Endothelial cell of umbilical vein (primary cell): Measurements from ENCODE around the gene CYP27C1. TPM values are rescaled to one million over a fixed set of nuclear protein-coding genes. Genes with fewer than 3 reads are reported as not detected.

Experiments
- BruUV-seq: library from RNA; stranded (reverse); fragments of 400-500 nt; replicated peaks from 2 replicates; lab custom pipeline; 2021; lab: Mats Ljungman, UMichigan
- CTCF ChIA-PET: fragments of 300-600, 350-600 bp; sonication (Branson Sonifier 250); formaldehyde crosslinking; loops from one replicate; lab custom pipeline; 2021; ENCODE audit warnings: antibody characterized with exemption, inconsistent platforms; lab: Charles Lee
- POLR2A ChIA-PET: fragments of 300-600, 350-600 bp; sonication (Branson Sonifier 250); formaldehyde crosslinking; loops from one replicate; lab custom pipeline; 2021; ENCODE audit warnings: antibody characterized with exemption, inconsistent platforms; lab: Charles Lee
- DNase-seq: peaks from one replicate; pipeline ENCODE4 v3.0.0-alpha.2; 2011; ENCODE audit warnings: low read depth, low spot score
- FAIRE-seq: peaks from 2 replicates; lab custom pipeline; 2011; peaks lifted over from hg19 to GRCh38; lab: Jason Lieb, UNC
- H2AFZ ChIP-seq: 2 replicates; pipeline ENCODE4 v1.6.0; 2012; ENCODE audit warnings: low read depth, low read length, control low read depth, inconsistent platforms
- H3K27ac ChIP-seq: 2 replicates; pipeline ENCODE4 v1.5.1; 2011; ENCODE audit warnings: low read depth, mild to moderate bottlenecking, control low read depth, low read length, moderate library complexity; ENCODE audit not compliant: insufficient read depth
- H3K27me3 ChIP-seq, 2 experiments: 2 replicates each; pipeline versions ENCODE4 v1.6.0 to v1.6.1; 2011; ENCODE audit warnings: low read length in 2 of 2, mixed read lengths in 1 of 2; ENCODE audit not compliant: control insufficient read depth in 2 of 2, insufficient read depth in 2 of 2
- H3K36me3 ChIP-seq, 2 experiments: 2 replicates in 1 of 2; 3 replicates in 1 of 2; pipeline ENCODE4 v1.5.1; 2011; ENCODE audit warnings: low read length in 2 of 2, mild to moderate bottlenecking in 1 of 2, moderate library complexity in 1 of 2; ENCODE audit not compliant: control insufficient read depth in 2 of 2, insufficient read depth in 2 of 2; ENCODE audit errors: extremely low read depth in 1 of 2
- H3K4me1 ChIP-seq: 3 replicates; pipeline ENCODE4 v1.5.1; 2011; ENCODE audit warnings: mild to moderate bottlenecking, low read length; ENCODE audit not compliant: control insufficient read depth, insufficient read depth; ENCODE audit errors: extremely low read depth
- H3K4me2 ChIP-seq: 2 replicates; pipeline ENCODE4 v1.6.1; 2011; ENCODE audit warnings: low read length, control low read depth, mixed read lengths; ENCODE audit not compliant: insufficient read depth
- H3K4me3 ChIP-seq, 3 experiments: fragments of 200-600 bp in 1 of 3; sonication (generic), shearing (Covaris generic) in 1 of 3; replicated peaks in 1 of 3; 2 replicates each; pipeline ENCODE4 v1.5.1; 2011 to 2016; ENCODE audit warnings: control low read depth in 3 of 3, low read length in 3 of 3, mild to moderate bottlenecking in 2 of 3, inconsistent platforms in 1 of 3, low read depth in 1 of 3, moderate library complexity in 1 of 3; ENCODE audit not compliant: insufficient read depth in 1 of 3
- H3K79me2 ChIP-seq: 2 replicates; pipeline ENCODE4 v1.6.0; 2012; ENCODE audit warnings: low read length, inconsistent platforms; ENCODE audit not compliant: control insufficient read depth, insufficient read depth
- H3K9ac ChIP-seq: replicated peaks from 2 replicates; pipeline ENCODE3; 2011; ENCODE audit warnings: low read length, control low read depth; ENCODE audit not compliant: insufficient read depth; ENCODE audit errors: extremely low read depth
- H3K9me1 ChIP-seq: replicated peaks from 3 replicates; pipeline ENCODE4 v1.6.0; 2011; ENCODE audit warnings: mild to moderate bottlenecking, low read length; ENCODE audit not compliant: control insufficient read depth, insufficient read depth; ENCODE audit errors: extremely low read depth
- H3K9me3 ChIP-seq: replicated peaks from 2 replicates; pipeline ENCODE4 v1.5.1; 2012; ENCODE audit warnings: low read length, inconsistent platforms; ENCODE audit not compliant: control insufficient read depth, insufficient read depth
- H4K20me1 ChIP-seq: replicated peaks from 2 replicates; pipeline ENCODE3; 2011; ENCODE audit warnings: mild to moderate bottlenecking, low read length; ENCODE audit not compliant: control insufficient read depth, insufficient read depth; ENCODE audit errors: extremely low read depth
- EZH2 ChIP-seq: IDR thresholded peaks from 2 replicates; pipeline ENCODE4 v1.6.1; 2012; ENCODE audit warnings: borderline replicate concordance, low read depth, mild to moderate bottlenecking, moderate library complexity, low read length, inconsistent platforms; ENCODE audit not compliant: severe bottlenecking
- FOS ChIP-seq: IDR thresholded peaks from 2 replicates; pipeline ENCODE4 v1.6.1; 2011; ENCODE audit warnings: mild to moderate bottlenecking, low read length, moderate library complexity, borderline replicate concordance; ENCODE audit not compliant: insufficient read depth
- GATA2 ChIP-seq: IDR thresholded peaks from 2 replicates; pipeline ENCODE4 v1.7.0; 2011; ENCODE audit warnings: low read depth, mild to moderate bottlenecking, moderate library complexity, mixed read lengths, low read length; ENCODE audit not compliant: insufficient read length, insufficient read depth
- JUN ChIP-seq: IDR thresholded peaks from 2 replicates; pipeline ENCODE4 v1.6.1; 2011; ENCODE audit warnings: borderline replicate concordance, low read depth; ENCODE audit not compliant: insufficient read length, insufficient read depth
- MAX ChIP-seq: IDR thresholded peaks from 2 replicates; pipeline ENCODE4 v1.6.1; 2011; ENCODE audit not compliant: insufficient read depth, insufficient read length
- MYC ChIP-seq: IDR thresholded peaks from one replicate; pipeline ENCODE4 v1.6.1; 2011; ENCODE audit warnings: mild to moderate bottlenecking, low read depth, low read length
- POLR2A ChIP-seq: IDR thresholded peaks from 2 replicates; pipeline ENCODE4 v1.6.1; 2012; ENCODE audit warnings: low read depth, mild to moderate bottlenecking, control low read depth, low read length
- POLR2AphosphoS5 ChIP-seq: IDR thresholded peaks from 2 replicates; pipeline ENCODE4 v1.6.1; 2012; ENCODE audit warnings: low read depth, mild to moderate bottlenecking, control low read depth, low read length, moderate library complexity; ENCODE audit not compliant: insufficient read depth
- dilution Hi-C: fragments of 300-500 bp; cut with MboI; formaldehyde crosslinking; loops from one replicate; pipeline ENCODE4 v1.15.0; 2019; ENCODE audit warnings: low sequenced_read_pairs; ENCODE audit not compliant: extremely low pct_ligation_motif_present
- intact Hi-C: fragments of 100-400 bp; cut with micrococcal nuclease; formaldehyde crosslinking; loops from one replicate; pipeline ENCODE4 v1.10.0; 2022
- polyA plus RNA-seq, 4 experiments: library from polyadenylated mRNA; depleted of rRNA in 3 of 4; stranded (reverse) in 3 of 4; unstranded in 1 of 4; fragments of >200 nt; gene quantifications; 2 replicates each; pipeline versions ENCODE4 v1.2.1 to v1.2.3, GENCODE V29; 2011 to 2012; ENCODE audit warnings: missing spikeins in 1 of 4
- total RNA-seq: library from RNA; stranded (reverse); gene quantifications from 2 replicates; pipeline ENCODE4 v1.2.3, GENCODE V29; 2021
- TF ChIP-seq, protein P1 (sequence below), 2 donors: IDR thresholded peaks; 1 replicate in 1 of 2; 2 replicates in 1 of 2; pipeline ENCODE4 v1.5.1; 2011; ENCODE audit warnings: low read length in 2 of 2, mild to moderate bottlenecking in 2 of 2, moderate library complexity in 2 of 2, control low read depth in 1 of 2, inconsistent platforms in 1 of 2, low read depth in 1 of 2; ENCODE audit not compliant: insufficient read depth in 1 of 2; ENCODE audit errors: extremely low read depth in 1 of 2

CYP27C1 gene
- total and polyA plus RNA-seq, 2 donors (not counting 3 experiments of a cell fraction or from before 2014, with no cell fraction given), result not detected

GRCh38 chr2:127150996-127151395 lies 69.1 kb downstream of the CYP27C1 start:
- dilution Hi-C loops, result no loop called here
- CTCF ChIA-PET, result interaction anchor here (0.8 to 2.2 kb wide), 2 partner anchors 21 to 83 kb away, joined by 3 to 7 read pairs; no protein-coding TSS in a partner anchor

More at GRCh38 chr2:127150996-127151395, 69.1 kb downstream of the CYP27C1 start:
- Histone ChIP-seq H3K27me3 (no peaks in the 10 kb centered on the region), H3K4me3 (no peak overlapping the region), H3K9me1 (no peaks in the 10 kb centered on the region), H2AFZ (no peak overlapping the region), H3K9ac (no peak overlapping the region), H3K27ac (no peak overlapping the region), H3K9me3 (no peaks in the 10 kb centered on the region), H3K36me3 (no peaks in the 10 kb centered on the region), H4K20me1 (no peaks in the 10 kb centered on the region), H3K4me2 (no peak overlapping the region), H3K4me1 (peaks cover 14% of the 10 kb centered on the region), H3K79me2 (no peaks in the 10 kb centered on the region)
- POLR2A ChIA-PET, result no interaction called here
- DNase-seq, result no peak
- TF ChIP-seq MAX, result no peak
- no peak for TF ChIP-seq MYC
- no peak for TF ChIP-seq FOS
- no peak for TF ChIP-seq JUN
- TF ChIP-seq GATA2, result no peak
- no peak for TF ChIP-seq EZH2
- TF ChIP-seq, protein P1, sequence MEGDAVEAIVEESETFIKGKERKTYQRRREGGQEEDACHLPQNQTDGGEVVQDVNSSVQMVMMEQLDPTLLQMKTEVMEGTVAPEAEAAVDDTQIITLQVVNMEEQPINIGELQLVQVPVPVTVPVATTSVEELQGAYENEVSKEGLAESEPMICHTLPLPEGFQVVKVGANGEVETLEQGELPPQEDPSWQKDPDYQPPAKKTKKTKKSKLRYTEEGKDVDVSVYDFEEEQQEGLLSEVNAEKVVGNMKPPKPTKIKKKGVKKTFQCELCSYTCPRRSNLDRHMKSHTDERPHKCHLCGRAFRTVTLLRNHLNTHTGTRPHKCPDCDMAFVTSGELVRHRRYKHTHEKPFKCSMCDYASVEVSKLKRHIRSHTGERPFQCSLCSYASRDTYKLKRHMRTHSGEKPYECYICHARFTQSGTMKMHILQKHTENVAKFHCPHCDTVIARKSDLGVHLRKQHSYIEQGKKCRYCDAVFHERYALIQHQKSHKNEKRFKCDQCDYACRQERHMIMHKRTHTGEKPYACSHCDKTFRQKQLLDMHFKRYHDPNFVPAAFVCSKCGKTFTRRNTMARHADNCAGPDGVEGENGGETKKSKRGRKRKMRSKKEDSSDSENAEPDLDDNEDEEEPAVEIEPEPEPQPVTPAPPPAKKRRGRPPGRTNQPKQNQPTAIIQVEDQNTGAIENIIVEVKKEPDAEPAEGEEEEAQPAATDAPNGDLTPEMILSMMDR (IDR thresholded peaks at IDR 0.05; ENCODE audit: extremely low read depth in 1 of 2, insufficient read depth in 1 of 2, low read depth in 1 of 2, low read length in 2 of 2), result no peak
- no peak for TF ChIP-seq POLR2AphosphoS5
- TF ChIP-seq POLR2A, result no peak
- intact Hi-C loops, result loop anchor here (5.0 kb wide), 1 partner anchor 84 kb away; no protein-coding TSS in a partner anchor
- BruUV-seq, result no TSS peak
- FAIRE-seq, result no peak
